H1 (cell line): ENCODE measurements around the gene LIPE. TPM values are rescaled to one million over a fixed set of nuclear protein-coding genes. Genes with fewer than 3 reads are reported as not detected.

ENCODE experiments used
- CTCF ChIA-PET: fragments of 300-600 bp; sonication (Branson Sonifier 250); formaldehyde crosslinking; loops from one replicate; lab custom pipeline; 2021; ENCODE audit not compliant: partially characterized antibody; lab: Charles Lee
- POLR2A ChIA-PET: fragments of 300-600 bp; sonication (Branson Sonifier 250); formaldehyde crosslinking; loops from one replicate; lab custom pipeline; 2021; ENCODE audit warnings: inconsistent platforms; ENCODE audit not compliant: partially characterized antibody; lab: Charles Lee
- DNase-seq, 2 experiments: peaks; one replicate each; pipeline versions ENCODE4 v3.0.0 to v3.0.0-alpha.2; 2010 to 2022; ENCODE audit warnings: low spot score in 2 of 2, low read depth in 1 of 2, mixed read lengths in 1 of 2
- FAIRE-seq: peaks from 2 replicates; lab custom pipeline; 2011; peaks lifted over from hg19 to GRCh38; lab: Jason Lieb, UNC
- H2AFZ ChIP-seq: 2 replicates; pipeline ENCODE4 v1.8.1; 2012; ENCODE audit warnings: low read length, inconsistent platforms
- H2AK5ac ChIP-seq: 2 replicates; pipeline ENCODE4 v1.6.1; 2013; ENCODE audit warnings: low read depth, low read length
- H2BK120ac ChIP-seq: replicated peaks from 2 replicates; pipeline ENCODE3; 2013; ENCODE audit warnings: low read depth, low read length, inconsistent platforms
- H2BK12ac ChIP-seq: 2 replicates; pipeline ENCODE4 v1.6.1; 2013; ENCODE audit warnings: low read depth, low read length
- H2BK15ac ChIP-seq: 2 replicates; pipeline ENCODE4 v1.6.1; 2013; ENCODE audit warnings: low read length
- H2BK20ac ChIP-seq: 2 replicates; pipeline ENCODE4 v1.6.1; 2013; ENCODE audit warnings: low read length
- H2BK5ac ChIP-seq: 2 replicates; pipeline ENCODE4 v1.6.1; 2013; ENCODE audit warnings: low read depth, low read length
- H3K14ac ChIP-seq: 2 replicates; pipeline ENCODE4 v1.6.1; 2013; ENCODE audit warnings: inconsistent platforms; ENCODE audit not compliant: insufficient read length
- H3K18ac ChIP-seq: 2 replicates; pipeline ENCODE4 v1.6.1; 2013; ENCODE audit warnings: low read length; ENCODE audit errors: extremely low read depth
- H3K23ac ChIP-seq: 2 replicates; pipeline ENCODE4 v1.6.1; 2013; ENCODE audit warnings: inconsistent platforms; ENCODE audit not compliant: insufficient read length
- H3K23me2 ChIP-seq: 2 replicates; pipeline ENCODE4 v1.6.1; 2013; ENCODE audit warnings: low read depth, low read length
- H3K27ac ChIP-seq: 2 replicates; pipeline ENCODE4 v1.6.1; 2011; ENCODE audit warnings: low read depth, low read length, inconsistent platforms
- H3K27me3 ChIP-seq, 4 experiments: replicated peaks in 1 of 4; 1 replicate in 1 of 4; 2 replicates in 3 of 4; pipeline versions ENCODE4 v1.6.1 to v1.8.1; 2011 to 2013; ENCODE audit warnings: low read length in 3 of 4, mild to moderate bottlenecking in 3 of 4, inconsistent platforms in 2 of 4, mixed read lengths in 2 of 4, moderate library complexity in 1 of 4; ENCODE audit not compliant: control insufficient read depth in 3 of 4, insufficient read depth in 3 of 4; ENCODE audit errors: extremely low read depth in 1 of 4
- H3K36me3 ChIP-seq, 4 experiments: 2 replicates each; pipeline versions ENCODE4 v1.6.1 to v1.8.1; 2011 to 2013; ENCODE audit warnings: mild to moderate bottlenecking in 4 of 4, low read length in 3 of 4, moderate library complexity in 2 of 4, control low read depth in 1 of 4, inconsistent platforms in 1 of 4; ENCODE audit not compliant: insufficient read depth in 4 of 4, control insufficient read depth in 2 of 4
- H3K4ac ChIP-seq: replicated peaks from 2 replicates; pipeline ENCODE3; 2013; ENCODE audit warnings: low read length, low read depth, mixed read lengths, inconsistent platforms; ENCODE audit not compliant: insufficient read length
- H3K4me1 ChIP-seq, 4 experiments: replicated peaks in 1 of 4; 1 replicate in 1 of 4; 2 replicates in 3 of 4; pipeline versions ENCODE4 v1.6.1 to v1.8.1; 2011 to 2013; ENCODE audit warnings: low read length in 3 of 4, inconsistent platforms in 2 of 4, mixed read lengths in 1 of 4; ENCODE audit not compliant: insufficient read depth in 4 of 4, control insufficient read depth in 3 of 4
- H3K4me2 ChIP-seq, 2 experiments: 2 replicates each; pipeline versions ENCODE4 v1.6.1 to v1.8.1; 2011 to 2013; ENCODE audit warnings: low read depth in 2 of 2, low read length in 2 of 2, control low read depth in 1 of 2, inconsistent platforms in 1 of 2, mild to moderate bottlenecking in 1 of 2; ENCODE audit not compliant: insufficient read depth in 1 of 2
- H3K4me3 ChIP-seq, 4 experiments: fragments of 200-600, 300-600 bp in 1 of 4; sonication (generic), shearing (Covaris generic), sonication (Bioruptor Twin) in 1 of 4; 2 replicates each; pipeline versions ENCODE4 v1.5.1 to v1.8.1; 2011 to 2016; ENCODE audit warnings: low read length in 4 of 4, low read depth in 3 of 4, control low read depth in 2 of 4, inconsistent platforms in 2 of 4, mild to moderate bottlenecking in 2 of 4, mixed read lengths in 1 of 4, moderate library complexity in 1 of 4; ENCODE audit not compliant: insufficient read depth in 2 of 4; ENCODE audit errors: extremely low read depth in 1 of 4
- H3K56ac ChIP-seq: replicated peaks from 2 replicates; pipeline ENCODE3; 2013; ENCODE audit warnings: low read depth, mild to moderate bottlenecking, mixed read lengths, low read length, inconsistent platforms; ENCODE audit not compliant: insufficient read length
- H3K79me1 ChIP-seq: 2 replicates; pipeline ENCODE4 v1.6.1; 2013; ENCODE audit warnings: low read depth, low read length, control low read depth
- H3K79me2 ChIP-seq, 2 experiments: 2 replicates each; pipeline versions ENCODE4 v1.6.1 to v1.8.1; 2012 to 2013; ENCODE audit warnings: low read length in 2 of 2, mild to moderate bottlenecking in 2 of 2, inconsistent platforms in 1 of 2; ENCODE audit not compliant: insufficient read depth in 2 of 2, control insufficient read depth in 1 of 2
- H3K9ac ChIP-seq, 4 experiments: replicated peaks in 1 of 4; 1 replicate in 1 of 4; 2 replicates in 3 of 4; pipeline versions ENCODE4 v1.6.1 to v1.8.1; 2011 to 2013; ENCODE audit warnings: low read depth in 3 of 4, low read length in 3 of 4, control low read depth in 2 of 4, mild to moderate bottlenecking in 2 of 4, moderate library complexity in 2 of 4, inconsistent platforms in 1 of 4; ENCODE audit errors: extremely low read depth in 1 of 4
- H3K9me3 ChIP-seq, 2 experiments: 2 replicates each; pipeline versions ENCODE4 v1.6.1 to v1.8.1; 2012 to 2013; ENCODE audit warnings: mild to moderate bottlenecking in 2 of 2, moderate library complexity in 2 of 2, control low read depth in 1 of 2, inconsistent platforms in 1 of 2, low read depth in 1 of 2, low read length in 1 of 2, mixed read lengths in 1 of 2; ENCODE audit not compliant: insufficient read depth in 2 of 2
- H4K20me1 ChIP-seq, 2 experiments: replicated peaks in 1 of 2; 2 replicates each; pipeline versions ENCODE3 to v1.8.1; 2011 to 2013; ENCODE audit warnings: inconsistent platforms in 2 of 2, low read length in 2 of 2, mild to moderate bottlenecking in 1 of 2; ENCODE audit not compliant: insufficient read depth in 2 of 2, control insufficient read depth in 1 of 2
- H4K5ac ChIP-seq: 2 replicates; pipeline ENCODE4 v1.6.1; 2013; ENCODE audit warnings: low read length, low read depth, mixed read lengths, inconsistent platforms; ENCODE audit not compliant: insufficient read length
- H4K8ac ChIP-seq: 2 replicates; pipeline ENCODE4 v1.8.0; 2013; ENCODE audit warnings: mild to moderate bottlenecking, moderate library complexity, low read length, inconsistent platforms; ENCODE audit not compliant: insufficient read depth; ENCODE audit errors: extremely low read depth
- H4K91ac ChIP-seq: replicated peaks from 2 replicates; pipeline ENCODE3; 2013; ENCODE audit warnings: low read length, mixed read lengths, inconsistent platforms; ENCODE audit not compliant: insufficient read length
- BCL11A ChIP-seq, 2 experiments: IDR thresholded peaks; one replicate each; pipeline ENCODE4 v1.6.1; 2011; ENCODE audit warnings: low read depth in 2 of 2, low read length in 2 of 2, mild to moderate bottlenecking in 2 of 2
- HDAC2 ChIP-seq, 2 experiments: fragments of 300-600 bp in 1 of 2; sonication (generic) in 1 of 2; IDR thresholded peaks; 2 replicates each; pipeline ENCODE4 v1.6.1; 2011 to 2012; ENCODE audit warnings: low read depth in 2 of 2, low read length in 2 of 2, mild to moderate bottlenecking in 2 of 2, moderate library complexity in 2 of 2, borderline replicate concordance in 1 of 2, inconsistent platforms in 1 of 2
- HDAC6 ChIP-seq: IDR thresholded peaks from one replicate; pipeline ENCODE4 v1.7.1; 2012; ENCODE audit warnings: low read depth, mild to moderate bottlenecking, inconsistent platforms, low read length, moderate library complexity
- KDM1A ChIP-seq: fragments of 200-600, 300-600 bp; sonication (generic); IDR thresholded peaks from 2 replicates; pipeline ENCODE4 v1.7.1; 2016; ENCODE audit warnings: mild to moderate bottlenecking, low read length, borderline replicate concordance
- KDM5A ChIP-seq: fragments of 200-600 bp; IDR thresholded peaks from 2 replicates; pipeline ENCODE4 v1.7.1; 2012; ENCODE audit warnings: mild to moderate bottlenecking, low read length, inconsistent platforms, mixed read lengths
- POLR2AphosphoS5 ChIP-seq: IDR thresholded peaks from 2 replicates; pipeline ENCODE4 v1.6.1; 2011; ENCODE audit warnings: low read depth, low read length
- POU5F1 ChIP-seq: IDR thresholded peaks from 2 replicates; pipeline ENCODE4 v1.6.1; 2011; ENCODE audit warnings: low read depth, mild to moderate bottlenecking, low read length, moderate library complexity
- SIX5 ChIP-seq: IDR thresholded peaks from 2 replicates; pipeline ENCODE4 v1.6.1; 2011; ENCODE audit warnings: mild to moderate bottlenecking, low read depth, low read length
- YY1 ChIP-seq: IDR thresholded peaks from 2 replicates; pipeline ENCODE4 v1.6.1; 2011; ENCODE audit warnings: low read depth, mild to moderate bottlenecking, low read length
- WGBS, 2 experiments: shearing (Covaris generic) in 1 of 2; methylation state at CpG; one replicate each; pipeline versions ENCODE4 v1.1.6 to v1.1.7; 2013 to 2015; ENCODE audit warnings: low lambda C conversion rate in 2 of 2, mixed read lengths in 2 of 2, inconsistent platforms in 1 of 2, low coverage in 1 of 2, missing lambda C conversion rate in 1 of 2; ENCODE audit not compliant: insufficient replicate concordance in 2 of 2, insufficient coverage in 1 of 2, insufficient read length in 1 of 2; ENCODE audit errors: extremely low coverage in 1 of 2, missing lambda C conversion rate in 1 of 2; 5-methylcytosine and 5-hydroxymethylcytosine counted together
- polyA plus RNA-seq, 7 experiments: library from polyadenylated mRNA; depleted of rRNA in 3 of 7; stranded (reverse) in 5 of 7; unstranded in 2 of 7; fragments of >200 nt in 5 of 7; fragments of 200-250 nt in 2 of 7; gene quantifications; 1 replicate in 5 of 7; 2 replicates in 1 of 7; 4 replicates in 1 of 7; pipeline versions ENCODE4 v1.2.1 to v1.2.3, GENCODE V29; 2011 to 2013; ENCODE audit warnings: missing spikeins in 2 of 7, mixed read lengths in 2 of 7
- total RNA-seq: library from RNA; stranded (reverse); fragmentation: NEBNext Ultra II Directional; extraction: Animal tissue kit (Norgen Biotek cat#: 25700); gene quantifications from 2 replicates; pipeline ENCODE4 v1.2.1, GENCODE V29; 2021

The LIPE gene
- total and polyA plus RNA-seq, 2 of the 8 experiments (the other 6 are each of a cell fraction or from before 2014, with no cell fraction given) = 8.7 to 15.9 TPM

- Histone ChIP-seq H3K79me2 (no peaks in the 10 kb centered on the region), H3K14ac (no peak overlapping the region), H3K9me3 (peaks cover 0 to 6% of the 10 kb centered on the region in 2 experiments; a peak in 1 of 4 replicates), H2AK5ac (0 out of 2 replicates have a peak overlapping the region, but pooled peaks have one; percentile 5), H2AFZ (no peak overlapping the region), H2BK120ac (no peak overlapping the region), H2BK20ac (no peak overlapping the region), H2BK5ac (no peak overlapping the region), H3K4me2 (no peak overlapping the region), H3K27ac (no peak overlapping the region), H3K36me3 (peaks cover 5 to 15% (median 7%) of the 10 kb centered on the region in 4 experiments; a peak in 7 of 8 replicates), H2BK15ac (no peak overlapping the region), H3K79me1 (peaks cover 2% of the 10 kb centered on the region; the same call in 1 of the 2 replicates), H4K5ac (no peak overlapping the region), H3K56ac (no peak overlapping the region), H2BK12ac (no peak overlapping the region), H3K27me3 (no peaks in the 10 kb centered on the region), H3K9ac (no peak overlapping the region), H3K23ac (no peak overlapping the region), H3K18ac (no peak overlapping the region), H3K23me2 (no peaks in the 10 kb centered on the region), H3K4me3 (no peak overlapping the region), H3K4me1 (peaks cover 0 to 6% (median 3%) of the 10 kb centered on the region in 4 experiments; a peak in 4 of 7 replicates), H4K20me1 (peaks cover 0 to 2% of the 10 kb centered on the region in 2 experiments), H3K4ac (no peak overlapping the region), H4K91ac (no peak overlapping the region), H4K8ac (no peak overlapping the region)
- DNase-seq (no peak), FAIRE-seq (no peak)
- 87% methylated on average over 5 of the region's 7 CpGs; no CpG with 5 or more reads in 1 of the 2 experiments for WGBS, 2 experiments
- ChIA-PET CTCF (interaction anchor here (0.8 to 1.8 kb wide), 14 partner anchors 10 to 247 kb away, joined by 3 to 9 read pairs (median 4); no protein-coding TSS in a partner anchor), POLR2A (interaction anchor here (0.6 to 1.2 kb wide), 3 partner anchors 39 to 945 kb away, joined by 3 to 4 read pairs (median 4); no protein-coding TSS in a partner anchor)
- TF ChIP-seq BCL11A (IDR thresholded peaks at IDR 0.05; ENCODE audit: low read depth in 2 of 2, low read length in 2 of 2) (no peak), POU5F1 (no peak), YY1 (no peak), KDM5A (no peak), KDM1A (no peak), HDAC6 (no peak), SIX5 (no peak), HDAC2 (IDR thresholded peaks at IDR 0.05; ENCODE audit: borderline replicate concordance in 1 of 2, low read depth in 2 of 2, low read length in 2 of 2) (no peak), POLR2AphosphoS5 (no peak)
Observed at GRCh38 chr19:42361545-42361910, 65.7 kb downstream of the LIPE start.
